ENCODE data around the gene NEK7. TPM values are rescaled to one million over a fixed set of nuclear protein-coding genes. Genes with fewer than 3 reads are reported as not detected.

The NEK7 gene
- total and polyA plus RNA-seq, 2 of the 8 experiments (the other 6 are each of a cell fraction or from before 2014, with no cell fraction given): 5.1 to 10.0 TPM

DNA sequence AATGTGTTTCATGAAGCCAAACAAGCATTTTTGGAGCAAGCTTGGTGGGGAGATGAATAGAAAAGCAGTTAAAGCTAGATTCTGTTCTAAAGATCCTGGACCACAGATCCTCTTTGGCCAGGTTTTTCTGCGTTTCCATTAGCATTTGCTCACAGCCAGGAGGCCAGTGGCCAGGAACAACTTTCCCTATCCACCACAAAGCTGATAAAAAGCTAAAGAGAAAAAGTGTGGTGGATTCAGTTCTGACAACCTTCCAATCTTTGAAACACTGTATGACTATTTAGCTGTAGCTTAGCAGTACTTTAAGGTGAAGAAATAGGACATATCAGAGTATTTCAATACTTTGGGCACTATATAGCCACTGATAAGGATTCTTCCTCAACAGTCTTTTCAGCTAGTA lies 3.0 kb upstream of the NEK7 start:
- no peak overlapping the region for H3K4me3 ChIP-seq (ENCODE audit: extremely low read depth in 1 of 4, insufficient read depth in 2 of 4, low read depth in 3 of 4, low read length in 4 of 4)
- no peak overlapping the region for H2BK12ac ChIP-seq (ENCODE audit: low read depth, low read length)
- ChIA-PET POLR2A (ENCODE audit: partially characterized antibody) (no interaction called here), CTCF (ENCODE audit: partially characterized antibody) (interaction anchor here (0.5 to 1.8 kb wide), 12 partner anchors 11 to 519 kb away, joined by 3 to 4 read pairs (median 4); no protein-coding TSS in a partner anchor)
- no peak overlapping the region for H4K91ac ChIP-seq (replicated peaks; ENCODE audit: insufficient read length, low read length)
- no peak overlapping the region for H3K56ac ChIP-seq (replicated peaks; ENCODE audit: insufficient read length, low read depth, low read length)
- H3K79me2 ChIP-seq (ENCODE audit: control insufficient read depth in 1 of 2, insufficient read depth in 2 of 2, low read length in 2 of 2): peaks cover 0 to 10% of the 10 kb centered on the region in 2 experiments; a peak in 1 of 4 replicates
- H3K18ac ChIP-seq (ENCODE audit: extremely low read depth, low read length): no peak overlapping the region
- no peak overlapping the region for H2BK20ac ChIP-seq (ENCODE audit: low read length)
- H4K20me1 ChIP-seq (replicated peaks in 1 of 2; ENCODE audit: control insufficient read depth in 1 of 2, insufficient read depth in 2 of 2, low read length in 2 of 2): no peaks in the 10 kb centered on the region
- 80% methylated on average over 1 of the region's 1 CpG; no CpG with 5 or more reads in 1 of the 2 experiments for WGBS, 2 experiments (ENCODE audit: extremely low coverage in 1 of 2, insufficient coverage in 1 of 2, insufficient read length in 1 of 2, insufficient replicate concordance in 2 of 2, low coverage in 1 of 2, low lambda C conversion rate in 2 of 2, missing lambda C conversion rate in 1 of 2)
- H3K36me3 ChIP-seq (ENCODE audit: control insufficient read depth in 2 of 4, insufficient read depth in 4 of 4, low read length in 3 of 4): no peaks in the 10 kb centered on the region
- FAIRE-seq (no peak), DNase-seq (ENCODE audit: low read depth in 1 of 2, low spot score in 2 of 2) (no peak)
- no peak overlapping the region for H3K23ac ChIP-seq (ENCODE audit: insufficient read length)
- no peak overlapping the region for H4K5ac ChIP-seq (ENCODE audit: insufficient read length, low read depth, low read length)
- H3K27me3 ChIP-seq (replicated peaks in 1 of 4; ENCODE audit: control insufficient read depth in 3 of 4, extremely low read depth in 1 of 4, insufficient read depth in 3 of 4, low read length in 3 of 4): no peaks in the 10 kb centered on the region
- no peak overlapping the region for H2BK15ac ChIP-seq (ENCODE audit: low read length)
- no peak overlapping the region for H3K9ac ChIP-seq (replicated peaks in 1 of 4; ENCODE audit: extremely low read depth in 1 of 4, low read depth in 3 of 4, low read length in 3 of 4)
- no peak overlapping the region for H3K14ac ChIP-seq (ENCODE audit: insufficient read length)
- H3K4me2 ChIP-seq (ENCODE audit: insufficient read depth in 1 of 2, low read depth in 2 of 2, low read length in 2 of 2): no peak overlapping the region
- H3K4me1 ChIP-seq (replicated peaks in 1 of 4; ENCODE audit: control insufficient read depth in 3 of 4, insufficient read depth in 4 of 4, low read length in 3 of 4): peaks cover 0 to 11% (median 4%) of the 10 kb centered on the region in 4 experiments; a peak in 6 of 7 replicates
- H2BK120ac ChIP-seq (replicated peaks; ENCODE audit: low read depth, low read length): no peak overlapping the region
- H3K4ac ChIP-seq (replicated peaks; ENCODE audit: insufficient read length, low read depth, low read length): no peak overlapping the region
- H3K23me2 ChIP-seq (ENCODE audit: low read depth, low read length): peaks cover 6% of the 10 kb centered on the region; the same call in 1 of the 2 replicates
- no peaks in the 10 kb centered on the region for H3K9me3 ChIP-seq (ENCODE audit: insufficient read depth in 2 of 2, low read depth in 1 of 2, low read length in 1 of 2)
- H3K79me1 ChIP-seq (ENCODE audit: low read depth, low read length): no peaks in the 10 kb centered on the region
- no peak overlapping the region for H2BK5ac ChIP-seq (ENCODE audit: low read depth, low read length)
- no peak overlapping the region for H3K27ac ChIP-seq (ENCODE audit: low read depth, low read length)
- no peak overlapping the region for H2AK5ac ChIP-seq (ENCODE audit: low read depth, low read length)
- no peak overlapping the region for H2AFZ ChIP-seq (ENCODE audit: low read length)
- no peak overlapping the region for H4K8ac ChIP-seq (ENCODE audit: extremely low read depth, insufficient read depth, low read length)
- TF ChIP-seq YY1 (IDR thresholded peaks at IDR 0.05; ENCODE audit: low read depth, low read length): no peak

All from H1 (cell line).